ENCODE data around the gene ZNF575.

GRCh38 chr19:43495082-43495481 lies 37.9 kb upstream of the ZNF575 start:
- TF ChIP-seq EP300 (IDR thresholded peaks at IDR 0.05) (no peak), CTCF (IDR thresholded peaks at IDR 0.05) (no peak)
